BJ (cell line): ENCODE data around the gene PPDPF. TPM values are rescaled to one million over a fixed set of nuclear protein-coding genes. Genes with fewer than 3 reads are reported as not detected.

Source experiments
- CTCF ChIA-PET: fragments of 350-600 bp; formaldehyde crosslinking; extraction: SDS; loops from one replicate; lab custom pipeline; 2021; ENCODE audit warnings: antibody characterized with exemption, inconsistent platforms; lab: Yijun Ruan, JAX
- POLR2A ChIA-PET: fragments of 300-600 bp; sonication (Branson Sonifier 250); formaldehyde crosslinking; extraction: SDS; loops from one replicate; lab custom pipeline; 2021; ENCODE audit warnings: antibody characterized with exemption; lab: Charles Lee
- DNase-seq: peaks from one replicate; pipeline ENCODE4 v3.0.0-alpha.2; 2011; ENCODE audit warnings: low read depth
- H3K27me3 ChIP-seq: 2 replicates; pipeline ENCODE4 v1.6.0; 2011; ENCODE audit warnings: low read length; ENCODE audit not compliant: control insufficient read depth, insufficient read depth
- H3K36me3 ChIP-seq: 2 replicates; pipeline ENCODE4 v1.5.1; 2011; ENCODE audit warnings: low read length; ENCODE audit not compliant: control insufficient read depth, insufficient read depth
- H3K4me3 ChIP-seq: 2 replicates; pipeline ENCODE4 v1.5.1; 2011; ENCODE audit warnings: low read depth, mild to moderate bottlenecking, control low read depth, low read length
- CTCF ChIP-seq: IDR thresholded peaks from 2 replicates; pipeline ENCODE4 v1.5.1; 2011; ENCODE audit warnings: low read depth, mild to moderate bottlenecking, control low read depth, inconsistent platforms, low read length, moderate library complexity; ENCODE audit not compliant: insufficient read depth
- polyA plus RNA-seq: library from polyadenylated mRNA; depleted of rRNA; stranded (reverse); fragments of >200 nt; gene quantifications from 2 replicates; pipeline ENCODE4 v1.2.3, GENCODE V29; 2011

The PPDPF gene
- polyA plus RNA-seq, 1 experiment, result 26.9 TPM

- peaks cover 8% of the 10 kb centered on the region for H3K27me3 ChIP-seq
- no peaks in the 10 kb centered on the region for H3K36me3 ChIP-seq
- POLR2A ChIA-PET, result no interaction called here
- TF ChIP-seq CTCF, result no peak
- DNase-seq, result no peak
- H3K4me3 ChIP-seq, result no peak overlapping the region
- CTCF ChIA-PET, result no interaction called here
Observed at GRCh38 chr20:63500902-63501817, 19.4 kb upstream of the PPDPF start.

- POLR2A ChIA-PET, result no interaction called here
- DNase-seq, result no peak
Observed at GRCh38 chr20:63501818-63502670, 18.5 kb upstream of the PPDPF start.

GRCh38 chr20:63502671-63503172 lies 17.8 kb upstream of the PPDPF start:
- Histone ChIP-seq H3K36me3 (no peaks in the 10 kb centered on the region), H3K4me3 (no peak overlapping the region), H3K27me3 (peaks cover 10% of the 10 kb centered on the region)
- TF ChIP-seq CTCF, result no peak
- ChIA-PET POLR2A (no interaction called here), CTCF (interaction anchor here (1.8 kb wide), 1 partner anchor 18 kb away, joined by 4 read pairs; the partner anchor contains the start of gene PPDPF)
- DNase-seq, result no peak

More at GRCh38 chr20:63501818-63502670, 18.5 kb upstream of the PPDPF start:
- CTCF ChIA-PET, result interaction anchor here (1.8 kb wide), 1 partner anchor 19 kb away, joined by 4 read pairs; the partner anchor contains the start of gene PPDPF
- Histone ChIP-seq H3K36me3 (no peaks in the 10 kb centered on the region), H3K4me3 (no peak overlapping the region), H3K27me3 (peaks cover 10% of the 10 kb centered on the region)
- TF ChIP-seq CTCF, result no peak

GRCh38 chr20:63503524-63503923 lies 17.0 kb upstream of the PPDPF start:
- Histone ChIP-seq H3K36me3 (no peaks in the 10 kb centered on the region), H3K4me3 (no peak overlapping the region), H3K27me3 (peaks cover 10% of the 10 kb centered on the region)
- no peak for TF ChIP-seq CTCF
- no peak for DNase-seq
- ChIA-PET CTCF (interaction anchor here (1.8 kb wide), 1 partner anchor 17 kb away, joined by 4 read pairs; the partner anchor contains the start of gene PPDPF), POLR2A (no interaction called here)

GRCh38 chr20:63504642-63505041 lies 15.9 kb upstream of the PPDPF start:
- no peak overlapping the region for H3K4me3 ChIP-seq

More at GRCh38 chr20:63504642-63505041, 15.9 kb upstream of the PPDPF start:
- Histone ChIP-seq H3K27me3 (peaks cover 7% of the 10 kb centered on the region), H3K36me3 (no peaks in the 10 kb centered on the region)
- no peak for DNase-seq
- TF ChIP-seq CTCF, result no peak
- CTCF ChIA-PET, result interaction anchor here (2.9 kb wide), 1 partner anchor 8 kb away, joined by 19 read pairs; no protein-coding TSS in a partner anchor
- POLR2A ChIA-PET, result no interaction called here
